H9 (cell line): ENCODE data around the gene GAMT. TPM values are rescaled to one million over a fixed set of nuclear protein-coding genes. Genes with fewer than 3 reads are reported as not detected.

ENCODE experiments used
- DNase-seq: peaks from one replicate; pipeline ENCODE4 v3.0.0-alpha.2; 2017
- H2AFZ ChIP-seq: one replicate; pipeline ENCODE4 v1.6.1; 2013; ENCODE audit warnings: mild to moderate bottlenecking, low read length, control low read depth, moderate library complexity
- H2AK5ac ChIP-seq: 2 replicates; pipeline ENCODE4 v1.6.1; 2013; ENCODE audit warnings: low read length, control low read depth, mixed read lengths; ENCODE audit not compliant: insufficient read length
- H2BK120ac ChIP-seq: one replicate; pipeline ENCODE4 v1.6.1; 2013; ENCODE audit warnings: low read depth, mild to moderate bottlenecking, low read length, control low read depth, inconsistent platforms; ENCODE audit not compliant: poor library complexity, severe bottlenecking
- H2BK12ac ChIP-seq: 2 replicates; pipeline ENCODE4 v1.6.1; 2013; ENCODE audit warnings: low read length, control low read depth, mixed read lengths, low read depth; ENCODE audit not compliant: insufficient read length
- H2BK15ac ChIP-seq: 2 replicates; pipeline ENCODE4 v1.6.1; 2013; ENCODE audit warnings: low read depth, low read length, control low read depth
- H2BK20ac ChIP-seq: one replicate; pipeline ENCODE4 v1.6.1; 2013; ENCODE audit warnings: low read depth, mild to moderate bottlenecking, low read length, control low read depth, inconsistent platforms; ENCODE audit not compliant: poor library complexity, severe bottlenecking
- H2BK5ac ChIP-seq: 2 replicates; pipeline ENCODE4 v1.6.1; 2013; ENCODE audit warnings: low read length, control low read depth, mixed read lengths; ENCODE audit not compliant: insufficient read length
- H3K14ac ChIP-seq: 2 replicates; pipeline ENCODE4 v1.6.1; 2013; ENCODE audit warnings: low read length, control low read depth; ENCODE audit not compliant: insufficient read depth
- H3K18ac ChIP-seq: 2 replicates; pipeline ENCODE4 v1.6.1; 2013; ENCODE audit warnings: low read depth, mild to moderate bottlenecking, mixed read lengths, low read length, control low read depth; ENCODE audit not compliant: insufficient read length
- H3K23ac ChIP-seq: 2 replicates; pipeline ENCODE4 v1.6.1; 2013; ENCODE audit warnings: low read length, control low read depth, mixed read lengths, low read depth; ENCODE audit not compliant: insufficient read length
- H3K23me2 ChIP-seq: 2 replicates; pipeline ENCODE4 v1.6.1; 2013; ENCODE audit warnings: low read depth, mild to moderate bottlenecking, mixed read lengths, low read length, control low read depth; ENCODE audit not compliant: insufficient read length, poor library complexity, severe bottlenecking
- H3K27ac ChIP-seq: 2 replicates; pipeline ENCODE4 v1.5.1; 2013; ENCODE audit warnings: low read length, control low read depth, mixed read lengths, low read depth; ENCODE audit not compliant: insufficient read length
- H3K27me3 ChIP-seq: 2 replicates; pipeline ENCODE4 v1.6.1; 2013; ENCODE audit warnings: low read length, control low read depth, inconsistent platforms; ENCODE audit not compliant: insufficient read depth
- H3K4ac ChIP-seq: 2 replicates; pipeline ENCODE4 v1.6.1; 2013; ENCODE audit warnings: low read depth, mild to moderate bottlenecking, control low read depth, inconsistent platforms, low read length, moderate library complexity
- H3K4me1 ChIP-seq: 2 replicates; pipeline ENCODE4 v1.6.1; 2013; ENCODE audit warnings: low read length, control low read depth, inconsistent platforms; ENCODE audit not compliant: insufficient read depth
- H3K4me2 ChIP-seq: 2 replicates; pipeline ENCODE4 v1.6.1; 2013; ENCODE audit warnings: low read length, control low read depth, mixed read lengths; ENCODE audit not compliant: insufficient read length, insufficient read depth
- H3K56ac ChIP-seq: 2 replicates; pipeline ENCODE4 v1.6.1; 2013; ENCODE audit warnings: low read depth, mild to moderate bottlenecking, mixed read lengths, low read length, control low read depth; ENCODE audit not compliant: insufficient read length
- H3K79me1 ChIP-seq: 2 replicates; pipeline ENCODE4 v1.6.1; 2013; ENCODE audit warnings: low read depth, mild to moderate bottlenecking, moderate library complexity, low read length, control low read depth, inconsistent platforms; ENCODE audit not compliant: insufficient read depth, poor library complexity, severe bottlenecking
- H3K79me2 ChIP-seq: 2 replicates; pipeline ENCODE4 v1.6.1; 2013; ENCODE audit warnings: low read length, control low read depth, inconsistent platforms; ENCODE audit not compliant: insufficient read depth
- H3K9ac ChIP-seq: 2 replicates; pipeline ENCODE4 v1.6.1; 2013; ENCODE audit warnings: low read length, control low read depth, mixed read lengths; ENCODE audit not compliant: insufficient read length; ENCODE audit errors: extremely low read depth
- H3K9me3 ChIP-seq: one replicate; pipeline ENCODE4 v1.6.1; 2013; ENCODE audit warnings: low read depth, low read length, inconsistent platforms; ENCODE audit not compliant: control insufficient read depth
- H3T11ph ChIP-seq: one replicate; pipeline ENCODE4 v1.6.1; 2013; ENCODE audit warnings: mild to moderate bottlenecking, low read length, control low read depth, inconsistent platforms
- H4K20me1 ChIP-seq: one replicate; pipeline ENCODE4 v1.6.1; 2013; ENCODE audit not compliant: control insufficient read depth, insufficient read length, insufficient read depth
- H4K5ac ChIP-seq: 2 replicates; pipeline ENCODE4 v1.6.1; 2013; ENCODE audit warnings: low read depth, mild to moderate bottlenecking, mixed read lengths, low read length, control low read depth; ENCODE audit not compliant: insufficient read length
- H4K8ac ChIP-seq: replicated peaks from 2 replicates; pipeline ENCODE4 v1.6.1; 2013; ENCODE audit warnings: low read length, control low read depth, mixed read lengths, low read depth; ENCODE audit not compliant: insufficient read length
- H4K91ac ChIP-seq: 2 replicates; pipeline ENCODE4 v1.6.1; 2013; ENCODE audit warnings: low read depth, mild to moderate bottlenecking, moderate library complexity, mixed read lengths, low read length, control low read depth; ENCODE audit not compliant: insufficient read length
- H3K27ac Mint-ChIP-seq, 3 experiments: 2 replicates in 2 of 3; 3 replicates in 1 of 3; pipeline ENCODE4 v1.8.0; 2020 to 2021; ENCODE audit warnings: mixed read lengths in 3 of 3, mild to moderate bottlenecking in 1 of 3, moderate library complexity in 1 of 3
- H3K27me3 Mint-ChIP-seq: 2 replicates; pipeline ENCODE4 v1.8.0; 2021; ENCODE audit warnings: low read depth, mild to moderate bottlenecking, moderate library complexity, mixed read lengths
- H3K36me3 Mint-ChIP-seq, 3 experiments: 2 replicates in 2 of 3; 3 replicates in 1 of 3; pipeline ENCODE4 v1.8.0; 2020 to 2021; ENCODE audit warnings: low read depth in 3 of 3, mixed read lengths in 3 of 3; ENCODE audit not compliant: insufficient read depth in 1 of 3
- H3K4me1 Mint-ChIP-seq, 2 experiments: 2 replicates each; pipeline ENCODE4 v1.8.0; 2020; ENCODE audit warnings: mixed read lengths in 2 of 2
- H3K4me3 Mint-ChIP-seq, 2 experiments: 2 replicates in 1 of 2; 3 replicates in 1 of 2; pipeline ENCODE4 v1.8.0; 2020 to 2021; ENCODE audit warnings: mild to moderate bottlenecking in 2 of 2, mixed read lengths in 2 of 2, moderate library complexity in 1 of 2
- H3K9me3 Mint-ChIP-seq, 2 experiments: 2 replicates in 1 of 2; 3 replicates in 1 of 2; pipeline ENCODE4 v1.8.0; 2020; ENCODE audit warnings: mild to moderate bottlenecking in 2 of 2, mixed read lengths in 2 of 2, moderate library complexity in 1 of 2
- WGBS: extraction: QIAGEN DNeasy Blood & Tissue Kit; methylation state at CpG from one replicate; pipeline ENCODE4 v1.1.7; 2013; ENCODE audit warnings: missing lambda C conversion rate, low lambda C conversion rate, mixed read lengths; ENCODE audit not compliant: insufficient read length; ENCODE audit errors: extremely low coverage; 5-methylcytosine and 5-hydroxymethylcytosine counted together
- total RNA-seq: library from RNA; stranded (reverse); gene quantifications from 2 replicates; pipeline ENCODE4 v1.2.1, GENCODE V29; 2021
- TF ChIP-seq, protein P1 (sequence below): fragments of 200-600 bp; sonication (generic); conservative IDR thresholded peaks from 3 replicates; pipeline ENCODE4 v1.8.0; 2021; ENCODE audit warnings: antibody characterized with exemption, mild to moderate bottlenecking

The GAMT gene
- total RNA-seq, 1 experiment from 2014 or later = 26.6 TPM

DNA sequence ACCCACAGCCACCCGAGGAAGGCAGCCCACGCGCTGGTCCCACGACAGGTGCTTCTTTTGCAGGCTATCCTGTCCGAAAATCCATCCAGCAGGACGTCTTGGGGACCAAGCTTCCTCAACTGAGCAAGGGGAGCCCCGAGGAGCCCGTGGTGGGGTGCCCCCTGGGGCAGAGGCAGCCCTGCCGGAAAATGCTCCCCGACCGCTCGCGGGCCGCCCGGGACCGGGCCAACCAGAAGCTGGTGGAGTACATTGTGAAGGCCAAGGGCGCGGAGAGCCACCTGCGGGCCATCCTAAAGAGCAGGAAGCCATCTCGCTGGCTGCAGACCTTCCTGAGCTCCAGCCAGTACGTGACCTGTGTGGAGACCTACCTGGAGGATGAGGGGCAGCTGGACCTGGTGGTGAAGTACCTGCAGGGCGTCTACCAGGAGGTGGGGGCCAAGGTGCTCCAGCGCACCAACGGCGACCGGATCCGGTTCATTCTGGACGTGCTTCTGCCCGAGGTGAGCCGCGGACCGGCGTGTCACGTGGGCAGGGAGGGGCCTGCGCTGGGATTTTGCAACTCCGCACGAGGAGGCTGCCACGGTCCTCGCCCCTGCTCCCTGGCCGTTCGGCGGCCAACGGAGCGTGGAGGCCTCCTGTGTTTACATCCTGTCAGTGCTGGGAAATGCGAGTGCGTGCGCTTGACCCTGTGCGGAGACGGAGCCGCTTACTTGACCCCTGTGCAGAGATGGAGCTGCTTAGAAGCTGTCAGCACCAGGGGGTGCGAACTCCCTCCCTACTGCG, 30.6 kb downstream of the GAMT start:
- H4K91ac ChIP-seq = no peak overlapping the region
- H3K23me2 ChIP-seq = no peaks in the 10 kb centered on the region
- no peak overlapping the region for H2AK5ac ChIP-seq
- no peak overlapping the region for H3K23ac ChIP-seq
- no peak overlapping the region for H2BK12ac ChIP-seq
- H2BK5ac ChIP-seq = no peak overlapping the region
- no peak overlapping the region for H4K8ac ChIP-seq
- no peaks in the 10 kb centered on the region for H3K4me1 ChIP-seq
- H4K20me1 ChIP-seq = no peaks in the 10 kb centered on the region
- no peak overlapping the region for H2AFZ ChIP-seq
- no peak for DNase-seq
- H3K14ac ChIP-seq = no peak overlapping the region
- H3K79me1 ChIP-seq = no peaks in the 10 kb centered on the region
- no peaks in the 10 kb centered on the region for H3K9me3 ChIP-seq
- H3K9ac ChIP-seq = no peak overlapping the region
- no peak overlapping the region for H3T11ph ChIP-seq
- Mint-ChIP-seq H3K27ac (no peak overlapping the region), H3K9me3 (no peaks in the 10 kb centered on the region), H3K27me3 (no peaks in the 10 kb centered on the region), H3K4me1 (no peaks in the 10 kb centered on the region), H3K4me3 (no peak overlapping the region), H3K36me3 (peaks cover 26 to 70% (median 67%) of the 10 kb centered on the region in 3 experiments)
- no peak overlapping the region for H2BK120ac ChIP-seq
- no peak overlapping the region for H3K27ac ChIP-seq
- H3K4ac ChIP-seq = no peak overlapping the region
- no peak overlapping the region for H3K18ac ChIP-seq
- H3K4me2 ChIP-seq = no peak overlapping the region
- no CpG with 5 or more reads among the region's 52 CpGs for WGBS
- no peak overlapping the region for H4K5ac ChIP-seq
- H2BK20ac ChIP-seq = no peak overlapping the region
- H2BK15ac ChIP-seq = no peak overlapping the region
- no peaks in the 10 kb centered on the region for H3K27me3 ChIP-seq
- TF ChIP-seq, protein P1, sequence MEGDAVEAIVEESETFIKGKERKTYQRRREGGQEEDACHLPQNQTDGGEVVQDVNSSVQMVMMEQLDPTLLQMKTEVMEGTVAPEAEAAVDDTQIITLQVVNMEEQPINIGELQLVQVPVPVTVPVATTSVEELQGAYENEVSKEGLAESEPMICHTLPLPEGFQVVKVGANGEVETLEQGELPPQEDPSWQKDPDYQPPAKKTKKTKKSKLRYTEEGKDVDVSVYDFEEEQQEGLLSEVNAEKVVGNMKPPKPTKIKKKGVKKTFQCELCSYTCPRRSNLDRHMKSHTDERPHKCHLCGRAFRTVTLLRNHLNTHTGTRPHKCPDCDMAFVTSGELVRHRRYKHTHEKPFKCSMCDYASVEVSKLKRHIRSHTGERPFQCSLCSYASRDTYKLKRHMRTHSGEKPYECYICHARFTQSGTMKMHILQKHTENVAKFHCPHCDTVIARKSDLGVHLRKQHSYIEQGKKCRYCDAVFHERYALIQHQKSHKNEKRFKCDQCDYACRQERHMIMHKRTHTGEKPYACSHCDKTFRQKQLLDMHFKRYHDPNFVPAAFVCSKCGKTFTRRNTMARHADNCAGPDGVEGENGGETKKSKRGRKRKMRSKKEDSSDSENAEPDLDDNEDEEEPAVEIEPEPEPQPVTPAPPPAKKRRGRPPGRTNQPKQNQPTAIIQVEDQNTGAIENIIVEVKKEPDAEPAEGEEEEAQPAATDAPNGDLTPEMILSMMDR = no peak
- H3K56ac ChIP-seq = no peak overlapping the region
- H3K79me2 ChIP-seq = no peaks in the 10 kb centered on the region
